Ureter (tissue), 1 donor: ENCODE data around the gene PIK3CB. TPM values are rescaled to one million over a fixed set of nuclear protein-coding genes. Genes with fewer than 3 reads are reported as not detected.

ENCODE experiments used
- DNase-seq: peaks from one replicate; pipeline ENCODE4 v3.0.0-alpha.2; 2020; ENCODE audit warnings: low spot score
- total RNA-seq: library from RNA; stranded (reverse); gene quantifications from one replicate; pipeline ENCODE4 v1.2.4, GENCODE V29; 2023
- donor health status: DM: yes; HTN: yes; CAD: no.

PIK3CB gene
- 41.5 TPM for total RNA-seq

- DNase-seq, result peak; percentile 92
Measured at GRCh38 chr3:138834596-138835396, at the start of gene PIK3CB. Gene PIK3CB (minus strand): TSS chr3:138834928. CDS start chr3:138759343, 75,585 bp downstream.

GRCh38 chr3:138881233-138881632, 46.5 kb upstream of the PIK3CB start:
- DNase-seq, result no peak

DNA sequence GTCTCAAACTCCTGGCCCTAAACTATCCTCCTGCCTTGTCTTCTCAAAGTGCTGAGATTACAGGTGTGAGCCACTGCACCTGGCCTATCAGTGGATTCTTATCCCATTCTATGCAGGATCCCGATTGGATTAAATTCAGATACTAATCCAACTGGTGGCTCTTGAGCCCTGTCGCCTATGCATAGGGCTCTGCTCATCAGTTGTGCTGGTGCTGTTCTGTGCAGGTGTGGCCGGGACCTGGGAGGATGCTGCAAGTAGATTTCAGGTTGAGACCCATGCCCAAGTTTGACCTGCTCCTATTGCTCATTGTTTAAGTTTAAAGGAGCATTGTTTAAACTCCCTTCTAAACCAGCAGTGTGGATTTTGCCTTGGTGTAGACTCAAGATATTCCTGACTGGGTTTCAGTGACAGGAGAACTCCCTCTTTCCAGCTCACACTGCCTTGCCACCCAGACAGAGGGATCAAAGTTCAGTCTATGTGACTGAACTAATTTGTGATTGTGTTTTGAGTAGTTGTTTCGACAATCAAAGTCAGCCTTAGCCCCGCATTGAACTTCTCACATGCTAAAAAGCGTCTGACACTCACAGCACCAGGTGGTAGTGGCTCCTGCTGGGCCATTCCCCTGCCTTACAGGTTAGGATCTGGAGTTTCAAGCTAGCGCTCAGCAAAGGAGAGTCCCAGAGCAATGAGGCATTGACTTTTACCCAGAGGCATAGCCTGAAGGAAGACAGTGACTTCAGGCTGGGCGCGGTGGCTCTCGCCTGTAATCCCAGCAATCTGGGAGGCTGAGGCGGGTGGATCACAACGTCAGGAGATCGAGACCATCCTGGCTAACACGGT, 45.0 kb upstream of the PIK3CB start:
- no peak for DNase-seq

DNA sequence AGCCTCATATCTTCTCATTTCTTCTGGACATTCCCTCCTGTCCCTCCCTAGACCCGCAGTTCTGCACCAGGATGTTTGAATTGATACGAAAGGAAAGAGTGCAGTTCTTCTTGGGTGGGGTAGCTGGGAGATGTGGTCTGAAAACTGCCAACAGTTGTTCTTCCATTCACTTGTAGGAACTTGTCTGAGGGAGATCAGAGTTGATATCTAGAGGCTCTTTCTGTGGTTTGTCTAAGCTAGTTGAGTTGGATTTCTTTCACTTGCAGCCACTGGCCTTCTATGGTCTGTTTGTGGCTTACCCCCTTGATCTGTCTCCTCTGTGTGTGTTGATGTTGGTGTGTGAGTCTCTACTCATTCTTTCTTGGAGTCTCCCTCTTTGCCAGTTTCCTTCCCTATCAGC, 42.5 kb upstream of the PIK3CB start:
- no peak for DNase-seq

DNA sequence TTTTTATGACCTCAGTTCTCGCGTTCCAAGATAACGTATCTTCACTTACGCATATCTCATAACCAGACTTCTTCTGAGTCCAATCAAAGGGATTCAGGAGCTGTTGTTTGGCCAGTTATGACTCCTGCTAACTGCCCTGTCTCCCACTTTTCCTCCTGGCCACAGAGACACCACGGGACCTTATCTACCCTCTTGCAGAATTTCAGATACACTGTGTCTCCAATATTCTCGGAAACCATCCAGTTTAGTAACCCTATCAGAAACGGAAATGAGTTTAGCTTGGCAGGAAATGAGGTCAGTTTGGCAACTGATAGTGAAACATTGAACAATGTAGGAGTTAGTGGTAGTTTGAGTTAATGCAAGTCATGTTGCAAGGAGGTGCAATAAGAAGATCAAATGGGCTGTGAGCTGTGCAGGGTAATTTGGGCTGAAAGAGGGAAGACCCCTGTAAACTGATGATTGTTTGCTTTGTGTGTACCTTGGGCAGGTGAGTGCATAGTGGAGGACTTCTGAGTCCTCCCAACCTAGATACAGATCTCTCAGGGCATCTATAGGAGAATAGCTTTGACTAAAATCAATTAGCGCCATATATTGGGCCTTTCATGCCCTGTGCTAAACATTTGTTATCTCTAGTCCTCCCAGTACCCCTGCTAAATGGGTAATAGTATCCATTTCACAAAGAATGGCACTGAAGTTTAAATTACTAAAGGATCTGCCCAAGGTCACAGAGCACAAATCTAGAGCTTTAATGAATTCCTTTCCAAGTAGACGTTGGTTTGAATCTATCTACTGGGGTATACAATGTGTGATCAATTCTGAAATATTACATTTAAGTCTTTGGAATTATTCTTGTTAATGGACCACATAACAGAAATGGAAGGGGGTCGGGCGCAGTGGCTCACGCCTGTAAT, 41.3 kb upstream of the PIK3CB start:
- no peak for DNase-seq

- DNase-seq, result no peak
Measured at GRCh38 chr3:138875096-138875753, 40.5 kb upstream of the PIK3CB start.

- no peak for DNase-seq
Measured at GRCh38 chr3:138873471-138874278, 38.9 kb upstream of the PIK3CB start.

- no peak for DNase-seq
Measured at GRCh38 chr3:138872632-138873031, 37.9 kb upstream of the PIK3CB start.

DNA sequence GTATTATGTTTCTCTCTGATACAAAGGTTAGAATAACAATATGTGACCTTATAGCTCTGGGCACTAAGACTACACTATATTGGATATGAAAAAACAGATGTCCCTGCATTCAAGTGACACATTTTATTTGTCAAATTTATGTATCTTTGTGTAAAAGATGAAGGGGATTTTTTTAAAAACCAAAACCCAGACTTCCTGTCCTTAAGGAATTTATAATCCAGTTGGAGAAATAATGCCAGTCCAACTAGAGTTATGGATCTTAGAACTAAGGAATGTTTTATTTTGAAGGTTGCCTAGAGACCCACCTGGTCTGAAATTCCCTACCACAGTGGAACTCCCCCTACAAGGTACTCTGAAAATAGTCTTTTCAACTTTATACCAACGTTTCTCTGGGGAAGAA, 33.3 kb upstream of the PIK3CB start:
- DNase-seq, result no peak

- DNase-seq, result no peak
Measured at GRCh38 chr3:138863776-138864113, 29.0 kb upstream of the PIK3CB start.

GRCh38 chr3:138862924-138863775, 28.4 kb upstream of the PIK3CB start:
- DNase-seq, result peak; percentile 44

DNA sequence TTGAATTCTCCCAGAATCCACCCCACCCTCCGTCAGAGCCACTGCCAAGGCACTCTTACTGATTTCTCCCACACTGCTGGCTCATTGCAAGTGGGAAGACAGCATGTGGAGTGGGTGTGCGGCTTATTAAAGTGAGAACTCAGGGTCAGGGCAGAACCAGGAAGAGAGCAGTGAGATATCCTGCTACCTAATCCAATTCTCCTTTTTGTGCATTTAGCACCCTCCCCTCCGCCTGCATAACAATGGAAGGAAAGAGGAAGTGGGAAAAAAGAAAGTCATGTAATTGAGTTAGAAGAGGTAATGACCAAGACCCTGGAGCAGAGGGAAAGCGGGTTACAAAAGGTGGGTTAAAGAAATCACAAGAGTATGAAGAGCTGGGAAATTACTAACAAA, 27.8 kb upstream of the PIK3CB start:
- DNase-seq, result no peak

DNA sequence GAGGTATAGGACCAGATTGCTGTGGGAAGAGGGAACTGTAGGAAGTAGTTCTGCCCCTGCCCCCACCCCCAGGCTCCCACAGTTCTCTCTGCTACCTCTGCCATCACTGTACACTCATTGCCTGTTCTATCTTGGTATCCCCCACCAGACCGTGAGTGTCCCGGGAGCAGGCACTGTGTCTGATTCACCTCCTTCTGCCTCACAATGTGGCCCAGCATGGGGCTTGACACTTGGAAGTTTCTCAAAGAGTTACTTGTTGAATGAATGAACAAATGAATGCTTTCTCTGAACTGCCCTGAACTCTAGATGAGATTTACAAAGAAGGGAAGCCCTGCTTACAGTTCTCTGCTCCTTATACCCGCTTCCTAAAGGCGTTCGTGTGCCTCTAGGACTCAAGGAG, 27.1 kb upstream of the PIK3CB start:
- no peak for DNase-seq

GRCh38 chr3:138856799-138857198, 22.1 kb upstream of the PIK3CB start:
- DNase-seq, result no peak

GRCh38 chr3:138854940-138855339, 20.2 kb upstream of the PIK3CB start:
- no peak for DNase-seq

DNA sequence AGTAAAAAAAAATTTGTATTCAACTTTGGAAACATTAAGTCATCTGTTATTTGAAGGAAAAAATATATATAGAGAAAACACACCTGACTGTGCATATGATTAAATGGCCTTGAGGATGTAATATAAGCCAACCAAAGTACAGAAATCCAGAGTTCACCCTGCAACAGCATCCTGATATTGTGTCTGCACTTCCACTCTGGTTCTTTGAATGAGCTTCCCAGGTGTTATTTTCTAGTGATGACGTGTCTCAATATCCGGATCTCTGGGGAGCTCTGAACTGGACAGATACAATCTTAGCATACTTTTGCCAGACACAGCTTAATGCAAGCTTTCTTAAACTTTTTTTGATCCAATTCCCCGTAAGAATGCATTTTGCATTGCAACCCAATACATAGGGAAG, 19.5 kb upstream of the PIK3CB start:
- DNase-seq, result no peak

DNA sequence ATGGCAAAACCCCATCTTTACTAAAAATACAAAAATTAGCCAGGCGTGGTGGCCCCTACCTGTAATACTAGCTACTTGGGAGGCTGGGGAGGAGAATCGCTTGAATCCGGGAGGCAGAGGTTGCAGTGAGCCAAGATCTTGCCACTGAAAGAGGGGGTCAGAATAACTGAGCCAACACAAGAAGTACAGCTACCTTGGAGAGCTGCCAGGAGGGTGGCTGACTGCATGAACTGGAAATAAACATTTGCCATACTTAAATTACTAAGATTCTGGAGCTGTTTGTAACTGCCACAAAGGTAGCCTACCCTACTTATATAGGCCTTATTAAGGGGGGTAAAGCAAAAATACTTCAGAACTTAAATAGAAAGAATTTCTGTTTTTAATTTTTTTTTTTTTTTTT, 15.4 kb upstream of the PIK3CB start:
- DNase-seq, result no peak

DNA sequence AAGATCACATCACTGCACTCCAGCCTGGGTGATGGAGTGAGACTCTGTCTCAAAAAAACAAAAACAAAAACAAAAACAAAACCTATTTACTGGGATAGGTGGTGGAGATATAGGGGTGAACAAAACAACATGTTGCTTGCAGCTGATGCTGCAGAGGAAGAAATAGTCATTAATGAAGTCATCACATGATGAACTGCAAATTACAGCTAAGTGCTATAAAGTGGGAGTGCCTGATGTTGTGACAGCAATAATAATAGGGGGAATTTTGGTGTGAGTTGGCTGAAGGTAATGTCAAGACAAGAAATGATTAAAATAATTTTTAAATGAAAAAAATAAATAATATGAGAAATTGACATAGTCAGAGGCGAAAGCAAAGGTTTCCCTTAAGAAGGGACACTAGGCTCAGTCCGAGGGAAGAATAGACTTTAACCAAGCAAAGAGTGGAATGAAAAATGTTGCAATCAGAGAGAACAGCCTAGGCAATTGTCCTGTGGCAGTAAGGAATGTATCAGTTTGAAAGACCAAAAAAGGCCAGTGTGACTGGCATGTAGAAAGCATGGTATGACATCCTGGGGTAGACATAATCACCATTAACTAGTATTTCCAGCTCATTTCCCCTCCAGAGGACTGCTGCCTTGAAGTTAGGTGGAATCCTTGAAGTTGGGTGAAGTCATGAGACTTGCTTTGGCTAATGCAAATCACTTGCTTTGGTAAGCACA, 14.7 kb upstream of the PIK3CB start:
- no peak for DNase-seq

DNA sequence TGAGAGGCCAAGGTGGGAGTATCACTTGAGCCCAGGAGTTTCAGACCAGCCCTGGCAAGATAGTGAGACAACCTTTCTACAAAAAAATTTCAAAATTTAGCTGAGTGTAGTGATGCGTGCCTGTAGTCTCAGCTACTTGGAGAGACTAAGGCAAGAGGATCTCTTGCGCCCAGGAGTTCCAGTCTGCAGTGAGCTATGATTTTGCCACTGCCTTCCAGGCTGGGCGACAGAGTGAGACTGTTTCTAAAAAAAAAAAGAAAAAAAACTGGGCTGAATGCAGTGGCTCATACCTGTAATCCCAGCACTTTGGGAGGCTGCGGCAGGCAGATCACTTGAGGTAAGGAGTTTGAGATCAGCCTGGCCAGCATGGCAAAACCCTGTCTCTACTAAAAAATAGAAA, 14.0 kb upstream of the PIK3CB start:
- DNase-seq, result no peak
